Upper lobe of left lung (tissue), 4 donors: ENCODE results near the gene RUNX1.

Experiments
- CTCF ChIP-seq, 6 experiments: fragments of 450-650 bp in 4 of 6; fragments of 200-600 bp in 2 of 6; sonication (generic) in 2 of 6; IDR thresholded peaks; one replicate each; pipeline ENCODE4 v1.5.1; 2016 to 2019; ENCODE audit warnings: antibody characterized with exemption in 6 of 6
- EP300 ChIP-seq, 4 donors: sonication (generic); formaldehyde crosslinking; IDR thresholded peaks; one replicate each; pipeline ENCODE4 v1.5.1; 2017; ENCODE audit warnings: antibody characterized with exemption in 4 of 4, control low read depth in 2 of 4
- POLR2A ChIP-seq, 4 donors: fragments of 450-650 bp; IDR thresholded peaks; one replicate each; pipeline ENCODE4 v1.5.1; 2016 to 2017; ENCODE audit warnings: antibody characterized with exemption in 4 of 4, mild to moderate bottlenecking in 2 of 4

GRCh38 chr21:34946916-34947534 lies 102.1 kb downstream of the RUNX1 start:
- TF ChIP-seq CTCF (IDR thresholded peaks at IDR 0.05) (no peak), POLR2A (IDR thresholded peaks at IDR 0.05) (no peak), EP300 (IDR thresholded peaks at IDR 0.05) (no peak)
